HG03439 (cell line): ENCODE results near the gene RELB.

Source experiments
- ATAC-seq: cut with Tn5 transposase; IDR thresholded peaks from one replicate; pipeline ENCODE4 v1.9.1; 2021; ENCODE audit warnings: mild to moderate bottlenecking, moderate library complexity; ENCODE audit not compliant: unreplicated experiment

Gene RELB

DNA sequence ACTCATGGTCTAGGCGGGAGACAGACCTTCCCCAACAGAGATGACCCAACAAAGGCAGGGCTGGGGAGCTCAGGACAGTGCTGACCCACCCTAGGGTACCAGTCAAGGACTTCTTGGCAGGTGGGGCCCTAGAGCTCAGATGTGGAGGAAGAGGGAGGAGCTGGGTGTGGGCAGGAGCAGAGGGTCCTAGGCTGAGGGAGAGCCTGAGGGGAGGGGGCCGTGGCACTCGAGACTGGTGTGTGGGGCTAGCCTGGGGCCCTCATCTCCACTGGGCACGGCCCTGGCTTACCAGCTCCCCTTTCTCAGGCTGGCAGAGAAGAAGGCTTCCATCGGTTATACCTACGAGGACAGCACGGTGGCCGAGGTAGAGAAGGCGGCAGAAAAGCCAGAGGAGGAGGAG lies 56.2 kb downstream of the RELB start:
- no peak for ATAC-seq

DNA sequence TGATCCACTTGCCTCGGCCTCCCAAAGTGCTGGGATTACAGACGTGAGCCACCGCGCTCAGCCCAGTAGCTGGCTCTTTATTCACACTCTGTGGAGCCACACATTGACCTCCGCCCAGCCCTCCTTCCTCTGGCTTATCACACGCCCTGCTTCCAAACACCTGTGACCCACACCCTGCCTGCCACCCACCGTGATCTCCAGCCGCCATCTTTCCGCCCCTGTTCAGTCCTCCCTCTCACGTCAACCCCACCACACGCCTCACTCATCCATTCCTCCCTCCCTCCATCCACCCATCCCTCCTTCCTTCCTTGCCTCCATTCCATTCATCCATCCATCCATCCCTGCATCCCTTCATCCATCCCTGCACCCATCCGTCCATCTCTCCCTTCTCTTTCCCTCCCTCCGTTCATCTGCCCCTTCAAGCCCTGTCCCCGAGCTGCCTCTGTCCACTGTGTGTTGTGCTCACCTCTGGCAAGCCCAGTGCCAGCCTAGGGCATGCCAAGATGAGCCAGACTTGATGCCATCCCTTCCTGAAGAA lies 57.4 kb downstream of the RELB start:
- ATAC-seq: no peak

DNA sequence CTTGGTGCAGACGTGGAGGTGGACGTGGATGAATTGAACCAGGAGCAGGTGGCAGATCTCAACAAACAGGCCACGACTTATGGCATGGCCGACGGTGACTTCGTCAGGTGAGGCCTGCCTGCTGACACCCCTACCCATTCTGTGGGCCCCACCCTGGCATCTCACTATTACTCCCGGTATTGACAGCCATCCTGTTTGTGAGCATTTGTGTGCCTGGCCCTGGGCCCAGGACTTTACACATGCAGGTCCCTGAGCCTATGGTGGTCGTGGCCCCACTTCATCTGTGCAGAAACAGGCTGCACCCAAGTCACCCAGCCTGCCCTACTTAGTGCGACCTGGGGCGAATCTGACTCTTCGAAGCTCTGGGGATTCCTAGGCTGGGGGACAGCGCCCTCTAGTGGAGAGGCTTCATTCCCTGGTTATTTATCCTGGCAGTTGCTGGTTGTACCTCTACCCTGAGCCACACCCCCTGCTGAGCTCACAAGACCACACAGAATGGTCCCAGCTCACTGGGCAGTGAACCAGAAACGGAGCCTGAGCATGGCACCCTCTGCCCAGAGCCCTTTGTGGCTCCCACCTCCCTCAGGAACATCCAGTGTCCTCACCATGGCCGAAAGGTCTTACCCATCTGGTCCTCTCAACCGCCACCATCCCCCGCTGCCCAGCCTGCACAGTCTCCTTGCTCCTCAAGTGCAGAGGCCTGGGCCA lies 58.1 kb downstream of the RELB start:
- ATAC-seq: no peak

DNA sequence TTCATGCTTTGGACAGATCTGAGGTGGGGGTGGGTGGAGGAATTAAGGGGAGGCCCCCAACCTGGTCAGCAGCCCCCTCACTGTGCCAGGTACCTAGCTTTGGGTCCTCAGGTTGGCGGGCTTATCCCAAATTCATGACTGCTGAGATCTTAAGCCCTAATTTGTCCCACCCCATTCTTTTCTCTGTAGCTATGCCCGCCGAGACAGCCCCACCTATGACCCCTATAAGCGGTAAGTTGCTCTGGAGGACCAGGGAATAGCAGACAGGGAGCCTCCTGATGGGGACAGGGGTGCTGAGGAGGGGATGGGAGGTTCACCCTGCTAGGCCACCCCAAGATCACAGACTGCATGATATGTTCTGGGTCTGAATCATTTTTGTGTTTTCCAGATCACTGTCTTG lies 60.7 kb downstream of the RELB start:
- ATAC-seq: no peak

GRCh38 chr19:45063851-45064801 lies 62.9 kb downstream of the RELB start:
- ATAC-seq: no peak

DNA sequence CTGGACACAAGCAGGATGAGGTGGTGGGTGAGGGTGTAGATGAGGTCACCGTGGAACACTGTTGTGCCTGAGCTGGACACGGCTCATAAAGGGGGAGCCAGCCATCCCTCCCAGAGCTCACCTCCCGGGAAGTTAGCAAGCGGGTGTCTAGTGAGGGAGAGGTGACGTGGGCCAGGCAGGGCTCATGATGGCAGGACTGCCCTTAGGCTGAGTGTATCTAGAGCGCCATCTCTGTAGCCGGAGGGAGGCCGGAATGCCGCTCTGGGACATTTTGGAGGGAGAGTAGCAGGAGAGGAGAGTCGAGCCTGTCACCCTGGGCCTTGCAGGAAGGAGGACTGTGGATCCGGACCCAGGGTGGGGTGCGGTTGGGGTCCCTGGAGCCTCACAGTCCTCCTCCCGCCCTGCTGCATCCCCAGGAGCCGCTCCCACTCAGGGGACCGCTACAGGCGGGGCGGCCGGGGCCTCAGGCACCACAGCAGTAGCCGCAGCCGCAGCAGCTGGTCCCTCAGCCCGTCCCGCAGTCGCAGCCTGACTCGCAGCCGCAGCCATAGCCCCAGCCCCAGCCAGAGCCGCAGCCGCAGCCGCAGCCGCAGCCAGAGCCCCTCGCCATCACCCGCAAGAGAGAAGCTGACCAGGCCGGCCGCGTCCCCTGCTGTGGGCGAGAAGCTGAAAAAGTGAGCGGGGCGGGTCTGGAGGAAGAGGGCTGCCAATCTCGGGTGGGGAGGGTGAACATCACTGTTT lies 65.8 kb downstream of the RELB start:
- no peak for ATAC-seq

GRCh38 chr19:45068041-45068440 lies 66.8 kb downstream of the RELB start:
- no peak for ATAC-seq

- no peak for ATAC-seq
These were observed 67.8 kb downstream of the RELB start for GRCh38 chr19:45069056-45069455.

DNA sequence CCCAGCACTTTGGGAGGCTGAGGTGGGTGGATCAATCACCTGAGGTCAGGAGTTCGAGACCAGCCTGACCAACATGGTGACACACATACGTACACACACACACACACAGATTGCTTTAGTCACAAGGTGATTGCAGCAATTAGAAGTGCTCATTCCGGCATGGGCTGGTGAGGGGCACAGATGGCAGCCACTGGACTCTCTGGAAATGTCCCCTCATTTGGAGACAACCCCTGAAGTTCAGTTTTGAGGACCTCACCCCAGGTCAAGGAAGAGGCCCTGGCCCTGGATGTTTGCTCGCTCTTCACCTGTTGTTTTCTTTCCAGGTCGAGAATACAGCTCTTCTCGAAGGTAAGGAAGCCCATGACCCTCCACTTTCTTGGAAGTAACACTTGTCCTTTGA lies 69.0 kb downstream of the RELB start:
- ATAC-seq: no peak

GRCh38 chr19:45070861-45071544 lies 69.7 kb downstream of the RELB start:
- no peak for ATAC-seq

- ATAC-seq: no peak
These were observed 70.3 kb downstream of the RELB start for GRCh38 chr19:45071545-45071938.

DNA sequence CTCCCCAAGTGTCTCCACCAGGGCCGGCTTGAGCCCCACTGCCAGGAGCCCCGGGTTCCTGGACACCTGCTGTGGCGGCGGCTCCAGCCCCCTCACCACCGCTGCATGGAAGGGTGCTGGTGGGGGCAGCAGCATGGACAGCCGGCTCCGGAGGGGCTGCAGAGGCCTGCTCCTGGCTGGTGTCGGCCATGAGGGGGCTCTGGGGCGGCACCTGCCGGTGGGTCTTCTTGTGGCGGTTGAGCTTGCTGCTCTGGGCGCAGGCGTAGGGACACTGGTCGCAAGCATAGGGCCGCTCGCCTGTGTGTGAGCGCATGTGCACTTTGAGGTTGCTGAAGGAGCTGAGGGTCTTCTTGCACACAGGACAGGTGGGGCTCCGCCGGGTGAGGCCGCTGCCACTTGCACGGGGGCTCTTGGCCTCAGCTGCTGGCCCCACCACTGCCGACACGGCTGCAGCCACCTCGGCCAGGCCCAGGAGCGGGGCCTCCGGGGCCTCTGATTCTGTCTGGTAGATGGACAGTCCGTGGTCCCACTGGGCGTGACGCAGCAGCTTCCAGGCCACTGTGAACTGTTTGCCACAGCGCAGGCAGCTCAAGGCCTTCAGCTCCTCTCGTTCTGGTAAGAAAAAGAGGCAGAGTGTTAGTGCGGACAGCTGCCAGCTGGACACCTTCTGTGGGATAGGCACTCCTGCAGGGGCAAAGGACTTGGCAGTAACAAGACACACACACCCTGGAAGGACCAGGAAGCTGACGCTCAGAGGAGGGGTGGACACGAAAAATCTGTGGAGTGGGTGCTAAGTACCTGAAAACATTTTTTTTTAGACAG lies 70.9 kb downstream of the RELB start:
- ATAC-seq: no peak

- no peak for ATAC-seq
These were observed 73.6 kb downstream of the RELB start for GRCh38 chr19:45074744-45075300.

DNA sequence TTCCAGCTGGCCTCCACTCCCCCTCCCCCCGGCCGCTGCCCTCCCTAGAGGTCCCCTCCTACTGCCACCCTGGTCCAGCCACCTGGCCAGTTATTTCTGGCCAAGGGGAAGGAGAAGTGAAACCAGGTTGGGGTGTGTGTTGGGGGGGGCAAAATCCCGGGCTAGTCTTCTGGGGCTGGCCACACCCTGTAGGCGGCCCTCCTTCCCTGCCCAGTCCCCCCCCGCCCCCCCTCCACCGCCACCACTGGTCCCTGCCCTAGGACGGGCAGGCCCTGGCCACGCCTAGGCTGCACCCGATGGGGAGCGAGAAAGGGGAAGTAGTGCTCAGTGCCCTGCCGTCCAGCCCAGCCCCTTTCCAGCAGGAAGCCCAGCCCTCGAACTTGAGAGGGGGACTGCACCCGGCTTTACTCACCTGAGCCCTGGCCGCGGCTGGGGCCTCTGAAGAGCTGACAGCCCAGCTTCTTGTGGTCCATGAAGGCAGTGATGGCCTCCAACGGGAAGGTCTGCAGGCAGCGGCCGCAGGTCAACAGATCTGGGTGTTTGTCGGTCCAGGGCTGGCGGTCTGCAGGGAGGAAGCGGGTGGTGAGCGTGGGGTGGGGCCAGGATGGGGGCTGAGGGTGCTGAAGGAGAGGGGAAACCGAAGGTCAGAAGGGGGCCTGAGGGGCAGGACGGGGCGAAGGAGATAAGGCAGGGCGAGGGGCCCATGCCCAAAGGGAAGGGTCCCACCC lies 74.2 kb downstream of the RELB start:
- ATAC-seq: peak; percentile 45

DNA sequence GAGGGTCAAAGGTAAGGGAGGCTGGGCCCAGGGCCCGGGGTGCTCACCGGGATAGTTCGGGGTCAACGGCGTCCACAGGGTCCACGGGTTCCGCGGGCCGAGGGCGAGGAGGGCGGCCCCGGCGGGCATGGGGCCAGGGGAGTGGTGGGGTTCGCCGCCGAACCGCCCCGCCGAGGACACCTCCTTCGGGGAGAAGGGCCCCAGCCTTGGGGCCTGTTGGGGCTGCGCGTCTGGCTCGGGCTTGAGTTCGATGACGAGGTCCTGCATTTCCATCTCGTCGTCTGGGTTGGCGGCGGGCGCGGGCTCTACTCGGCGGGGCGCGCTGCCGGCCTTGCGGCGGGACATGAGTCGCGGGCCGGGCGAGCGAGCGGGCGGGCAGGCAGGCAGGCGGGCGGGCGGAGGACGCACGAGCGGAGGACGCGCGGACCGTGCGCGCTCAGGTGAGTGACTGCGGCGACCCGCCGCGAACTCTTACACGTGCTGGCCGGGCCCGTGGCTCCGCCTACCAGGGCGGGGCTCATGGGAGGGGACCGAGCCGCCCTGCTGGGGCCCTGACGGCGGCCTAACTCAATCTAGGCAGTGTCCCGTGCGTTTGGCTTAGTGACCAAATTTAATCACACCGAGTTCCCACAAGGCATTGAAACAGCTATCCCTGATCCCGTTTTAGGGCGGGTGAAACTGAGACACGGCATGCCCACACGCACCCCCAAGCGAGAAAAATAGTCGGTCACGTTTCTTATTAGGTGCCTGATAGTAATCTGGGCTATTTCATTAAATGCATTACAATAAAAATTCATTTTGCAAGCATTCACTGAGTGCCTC lies 75.0 kb downstream of the RELB start, which contains the start of gene ZNF296:
TSS of gene ZNF296 (minus strand) at position 450 of the 822 bp plus-strand sequence. CDS start at position 345, 105 bp downstream.
- peak; percentile 44 for ATAC-seq

DNA sequence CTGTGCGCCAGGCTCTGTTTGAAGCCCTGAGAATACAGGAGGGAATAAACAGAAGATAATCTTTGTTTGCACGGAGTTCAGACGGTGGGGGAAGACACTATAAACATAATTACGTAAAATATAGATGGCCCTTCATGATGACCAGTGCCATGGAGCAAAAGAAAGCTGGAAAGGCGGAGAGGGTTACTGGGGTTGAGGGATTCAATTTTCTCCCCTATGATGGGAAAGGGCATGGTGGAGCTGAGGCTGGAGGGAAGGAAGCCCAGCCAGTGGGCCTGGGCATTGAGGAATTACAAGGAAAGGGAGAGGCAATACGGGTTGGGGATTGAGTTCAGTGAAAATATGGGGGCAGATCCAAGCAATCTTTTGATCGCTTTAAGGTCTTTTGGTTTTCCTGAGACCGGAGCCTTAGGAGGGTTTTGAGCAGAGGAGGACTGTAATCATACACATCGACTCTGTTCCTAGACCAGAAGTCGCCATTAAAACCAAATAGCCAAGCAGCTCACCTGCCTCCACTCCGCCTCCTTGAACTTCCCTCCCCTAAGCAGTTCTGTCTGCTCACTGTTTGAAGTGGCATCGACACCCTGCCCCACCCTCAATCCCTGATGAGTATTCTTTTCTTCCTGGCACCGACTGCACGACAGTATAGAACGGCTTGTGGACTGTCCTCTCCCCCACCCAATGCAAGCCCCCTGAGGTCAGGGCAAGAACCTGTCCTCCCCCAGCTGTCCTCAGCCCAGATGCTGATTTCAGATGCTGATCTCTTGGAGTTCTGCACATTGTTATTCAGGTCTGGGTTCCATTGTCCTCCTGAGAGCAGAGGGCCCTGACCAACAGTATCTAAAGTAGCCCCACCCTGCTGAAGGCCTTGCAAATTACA lies 75.8 kb downstream of the RELB start:
- no peak for ATAC-seq
